SK-N-SH treated with all-trans-retinoic acid at 6 μM for 48 hours (cell line): ENCODE data around the gene SNX32.

Source experiments
- ATAC-seq: fragments of 200-7000 bp; cut with Tn5 transposase; 3 replicates; pipeline ENCODE4 v1.9.1; 2020; ENCODE audit warnings: mild to moderate bottlenecking, moderate library complexity
- ARNTL ChIP-seq: fragments of 450-650 bp; formaldehyde crosslinking; IDR thresholded peaks from 2 replicates; pipeline ENCODE4 v1.5.0; 2020; ENCODE audit warnings: low read depth, mild to moderate bottlenecking, moderate library complexity, borderline replicate concordance
- BACH2 ChIP-seq: fragments of 250-450 bp; sonication (Bioruptor Pico); IDR thresholded peaks from 2 replicates; pipeline ENCODE4 v1.9.0; 2021; ENCODE audit warnings: mild to moderate bottlenecking, borderline replicate concordance
- CREB5 ChIP-seq: fragments of 250-450 bp; sonication (Bioruptor Pico); IDR thresholded peaks from 2 replicates; pipeline ENCODE4 v1.5.1; 2020; ENCODE audit warnings: low read depth, mild to moderate bottlenecking, moderate library complexity
- CSDC2 ChIP-seq: fragments of 250-450 bp; sonication (Bioruptor Pico); IDR thresholded peaks from 2 replicates; pipeline ENCODE4 v1.5.0; 2020; ENCODE audit warnings: mild to moderate bottlenecking, moderate library complexity
- ESRRG ChIP-seq: fragments of 250-450 bp; sonication (Bioruptor Pico); IDR thresholded peaks from 2 replicates; pipeline ENCODE4 v1.6.1; 2021; ENCODE audit warnings: mild to moderate bottlenecking
- GLIS3 ChIP-seq: fragments of 250-450 bp; sonication (Bioruptor Pico); IDR thresholded peaks from 2 replicates; pipeline ENCODE4 v1.5.0; 2020; ENCODE audit warnings: mild to moderate bottlenecking, moderate library complexity
- ISL1 ChIP-seq: fragments of 250-450 bp; sonication (Bioruptor Pico); IDR thresholded peaks from 2 replicates; pipeline ENCODE4 v2.1.2; 2022; ENCODE audit warnings: mild to moderate bottlenecking, moderate library complexity
- OSR1 ChIP-seq: fragments of 250-450 bp; sonication (Bioruptor Pico); IDR thresholded peaks from 2 replicates; pipeline ENCODE4 v1.8.0; 2022; ENCODE audit warnings: moderate library complexity, mild to moderate bottlenecking, inconsistent platforms
- PATZ1 ChIP-seq: fragments of 250-450 bp; sonication (Bioruptor Pico); IDR thresholded peaks from 2 replicates; pipeline ENCODE4 v1.8.0; 2020; ENCODE audit warnings: mild to moderate bottlenecking, moderate library complexity, borderline replicate concordance
- POU6F1 ChIP-seq: fragments of 250-450 bp; sonication (Bioruptor Pico); IDR thresholded peaks from 2 replicates; pipeline ENCODE4 v1.8.0; 2021; ENCODE audit warnings: low read depth, mild to moderate bottlenecking, moderate library complexity, borderline replicate concordance
- PPARA ChIP-seq: fragments of 250-450 bp; sonication (Bioruptor Pico); IDR thresholded peaks from 2 replicates; pipeline ENCODE4 v1.5.0; 2020; ENCODE audit warnings: mild to moderate bottlenecking, borderline replicate concordance
- RARB ChIP-seq: fragments of 250-450 bp; sonication (Bioruptor Pico); IDR thresholded peaks from 2 replicates; pipeline ENCODE4 v1.8.0; 2021; ENCODE audit warnings: mild to moderate bottlenecking, moderate library complexity
- SNAI2 ChIP-seq: fragments of 250-450 bp; sonication (Bioruptor Pico); IDR thresholded peaks from 2 replicates; pipeline ENCODE4 v1.5.0; 2020; ENCODE audit warnings: mild to moderate bottlenecking, moderate library complexity
- TCF4 ChIP-seq: fragments of 250-450 bp; sonication (Bioruptor Pico); IDR thresholded peaks from 2 replicates; pipeline ENCODE4 v1.8.0; 2021; ENCODE audit warnings: mild to moderate bottlenecking, moderate library complexity, borderline replicate concordance
- TOX ChIP-seq: fragments of 250-450 bp; sonication (Bioruptor Pico); IDR thresholded peaks from 2 replicates; pipeline ENCODE4 v1.8.0; 2021; ENCODE audit warnings: mild to moderate bottlenecking, moderate library complexity, borderline replicate concordance
- ZC3H10 ChIP-seq: fragments of 250-450 bp; sonication (Bioruptor Pico); IDR thresholded peaks from 2 replicates; pipeline ENCODE4 v1.5.1; 2021; ENCODE audit warnings: mild to moderate bottlenecking, moderate library complexity
- ZFP3 ChIP-seq: fragments of 250-450 bp; sonication (Bioruptor Pico); IDR thresholded peaks from 2 replicates; pipeline ENCODE4 v1.5.0; 2020; ENCODE audit warnings: mild to moderate bottlenecking, moderate library complexity
- ZFP30 ChIP-seq: fragments of 450-650 bp; formaldehyde crosslinking; IDR thresholded peaks from 2 replicates; pipeline ENCODE4 v1.5.0; 2022; ENCODE audit warnings: mild to moderate bottlenecking, moderate library complexity
- ZNF565 ChIP-seq: fragments of 450-650 bp; formaldehyde crosslinking; conservative IDR thresholded peaks from 2 replicates; pipeline ENCODE4 v1.5.0; 2020; ENCODE audit warnings: low read depth, mild to moderate bottlenecking, moderate library complexity
- ZNF8 ChIP-seq: fragments of 450-650 bp; formaldehyde crosslinking; IDR thresholded peaks from 2 replicates; pipeline ENCODE4 v1.5.0; 2020; ENCODE audit warnings: mild to moderate bottlenecking, moderate library complexity
- TF ChIP-seq, protein P1 (sequence below): fragments of 250-450 bp; sonication (Bioruptor Pico); IDR thresholded peaks from 2 replicates; pipeline ENCODE4 v1.5.0; 2020; ENCODE audit warnings: mild to moderate bottlenecking, moderate library complexity

Gene SNX32

DNA sequence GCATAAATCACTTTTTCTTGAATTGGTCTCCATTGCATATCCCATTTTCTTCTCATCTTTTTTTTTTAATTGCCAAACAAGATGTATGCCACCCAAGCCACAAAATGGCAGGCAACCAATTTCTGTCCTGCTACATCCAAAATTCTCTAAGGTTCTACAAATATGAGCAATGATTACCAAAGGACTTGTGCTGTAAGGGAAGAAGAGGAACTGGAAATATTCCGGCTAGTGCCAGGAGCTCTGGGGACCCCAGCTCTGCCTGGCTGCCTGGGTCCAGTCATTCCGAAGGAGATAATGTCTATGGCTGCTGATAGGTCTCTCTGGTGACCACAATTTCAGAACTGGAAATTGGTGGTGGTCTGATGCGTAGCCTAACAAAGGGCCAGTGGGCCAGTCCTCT, 17.1 kb upstream of the SNX32 start:
- TF ChIP-seq ZC3H10 (CRISPR knock-in tag): no peak
- TF ChIP-seq, protein P1, sequence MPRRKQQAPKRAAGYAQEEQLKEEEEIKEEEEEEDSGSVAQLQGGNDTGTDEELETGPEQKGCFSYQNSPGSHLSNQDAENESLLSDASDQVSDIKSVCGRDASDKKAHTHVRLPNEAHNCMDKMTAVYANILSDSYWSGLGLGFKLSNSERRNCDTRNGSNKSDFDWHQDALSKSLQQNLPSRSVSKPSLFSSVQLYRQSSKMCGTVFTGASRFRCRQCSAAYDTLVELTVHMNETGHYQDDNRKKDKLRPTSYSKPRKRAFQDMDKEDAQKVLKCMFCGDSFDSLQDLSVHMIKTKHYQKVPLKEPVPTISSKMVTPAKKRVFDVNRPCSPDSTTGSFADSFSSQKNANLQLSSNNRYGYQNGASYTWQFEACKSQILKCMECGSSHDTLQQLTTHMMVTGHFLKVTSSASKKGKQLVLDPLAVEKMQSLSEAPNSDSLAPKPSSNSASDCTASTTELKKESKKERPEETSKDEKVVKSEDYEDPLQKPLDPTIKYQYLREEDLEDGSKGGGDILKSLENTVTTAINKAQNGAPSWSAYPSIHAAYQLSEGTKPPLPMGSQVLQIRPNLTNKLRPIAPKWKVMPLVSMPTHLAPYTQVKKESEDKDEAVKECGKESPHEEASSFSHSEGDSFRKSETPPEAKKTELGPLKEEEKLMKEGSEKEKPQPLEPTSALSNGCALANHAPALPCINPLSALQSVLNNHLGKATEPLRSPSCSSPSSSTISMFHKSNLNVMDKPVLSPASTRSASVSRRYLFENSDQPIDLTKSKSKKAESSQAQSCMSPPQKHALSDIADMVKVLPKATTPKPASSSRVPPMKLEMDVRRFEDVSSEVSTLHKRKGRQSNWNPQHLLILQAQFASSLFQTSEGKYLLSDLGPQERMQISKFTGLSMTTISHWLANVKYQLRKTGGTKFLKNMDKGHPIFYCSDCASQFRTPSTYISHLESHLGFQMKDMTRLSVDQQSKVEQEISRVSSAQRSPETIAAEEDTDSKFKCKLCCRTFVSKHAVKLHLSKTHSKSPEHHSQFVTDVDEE (CRISPR knock-in tag): no peak
- TF ChIP-seq CREB5 (CRISPR knock-in tag): no peak
- TF ChIP-seq ESRRG: no peak
- no peak for TF ChIP-seq ZNF565
- TF ChIP-seq SNAI2 (CRISPR knock-in tag): no peak
- TF ChIP-seq CSDC2 (CRISPR knock-in tag): no peak
- TF ChIP-seq ZFP30 (CRISPR knock-in tag): no peak
- no peak for ATAC-seq

- TF ChIP-seq GLIS3 (CRISPR knock-in tag) (no peak), ZFP30 (CRISPR knock-in tag) (no peak), ZFP3 (CRISPR knock-in tag) (no peak), ZNF8 (CRISPR knock-in tag) (no peak), TCF4 (CRISPR knock-in tag) (no peak), CSDC2 (CRISPR knock-in tag) (no peak), SNAI2 (CRISPR knock-in tag) (no peak), ZNF565 (no peak), BACH2 (CRISPR knock-in tag) (no peak), RARB (CRISPR knock-in tag) (no peak), ESRRG (no peak), TOX (CRISPR knock-in tag) (no peak), ARNTL (CRISPR knock-in tag) (no peak), PATZ1 (CRISPR knock-in tag) (no peak), ISL1 (CRISPR knock-in tag) (no peak), PPARA (CRISPR knock-in tag) (no peak), OSR1 (CRISPR knock-in tag) (no peak), POU6F1 (CRISPR knock-in tag) (no peak)
- TF ChIP-seq, protein P1 (CRISPR knock-in tag): no peak
- no peak for ATAC-seq
These were observed 16.4 kb upstream of the SNX32 start for GRCh38 chr11:65817312-65817834.
